Heart left ventricle (tissue), 16 donors: ENCODE measurements around the gene RRAGC. TPM values are rescaled to one million over a fixed set of nuclear protein-coding genes. Genes with fewer than 3 reads are reported as not detected.
A peak's percentile ranks its signal among the peaks of the same experiment; 100 is the strongest.

Experiments used
- ATAC-seq, 4 donors: fragments of 200-7000 bp; cut with Tn5 transposase; one replicate each; pipeline ENCODE4 v1.9.1; 2020 to 2022; ENCODE audit warnings: moderate library complexity in 4 of 4, mild to moderate bottlenecking in 3 of 4, moderate number of reproducible peaks in 1 of 4
- DNase-seq, 5 donors: peaks; one replicate each; pipeline ENCODE4 v3.0.0-alpha.2; 2020
- H3K27ac ChIP-seq, 12 donors: fragments of 200-600 bp; sonication (generic) in 4 of 12; one replicate each; pipeline versions ENCODE4 v1.5.0 to v1.8.0; 2016 to 2022; ENCODE audit warnings: mild to moderate bottlenecking in 2 of 12
- H3K27me3 ChIP-seq, 9 donors: fragments of 200-600 bp; sonication (generic) in 2 of 9; one replicate each; pipeline versions ENCODE4 v1.5.1 to v1.8.0; 2016 to 2022; ENCODE audit warnings: mild to moderate bottlenecking in 3 of 9
- H3K36me3 ChIP-seq, 9 donors: fragments of 200-600 bp; sonication (generic) in 2 of 9; one replicate each; pipeline versions ENCODE4 v1.5.0 to v1.8.0; 2018 to 2022; ENCODE audit warnings: mild to moderate bottlenecking in 2 of 9
- H3K4me1 ChIP-seq, 12 donors: fragments of 200-600 bp; sonication (generic) in 4 of 12; one replicate each; pipeline versions ENCODE4 v1.5.0 to v1.8.0; 2016 to 2022; ENCODE audit warnings: mild to moderate bottlenecking in 3 of 12
- H3K4me3 ChIP-seq, 12 donors: fragments of 200-600 bp; sonication (generic) in 4 of 12; one replicate each; pipeline versions ENCODE4 v1.5.0 to v1.8.0; 2017 to 2022; ENCODE audit warnings: mild to moderate bottlenecking in 9 of 12, moderate library complexity in 4 of 12
- H3K9me3 ChIP-seq, 12 donors: fragments of 200-600 bp; sonication (generic) in 4 of 12; one replicate each; pipeline versions ENCODE4 v1.5.0 to v1.8.0; 2016 to 2022; ENCODE audit warnings: mild to moderate bottlenecking in 1 of 12
- POLR2A ChIP-seq, 2 donors: fragments of 450-650 bp; IDR thresholded peaks; one replicate each; pipeline ENCODE4 v1.6.1; 2017; ENCODE audit warnings: antibody characterized with exemption in 2 of 2, mild to moderate bottlenecking in 2 of 2, moderate library complexity in 2 of 2
- WGBS, 4 donors: extraction: QIAGEN DNeasy Blood & Tissue Kit in 2 of 4; methylation state at CpG; one replicate each; pipeline versions ENCODE4 v1.1.5 to v1.1.7; 2013 to 2018; 5-methylcytosine and 5-hydroxymethylcytosine counted together
- intact Hi-C, 10 donors: fragments of 100-400 bp; cut with DNase I; formaldehyde crosslinking; loops; one replicate each; pipeline versions ENCODE4 v1.11.1 to v1.14.2; 2022
- long read RNA-seq, 3 donors: library from polyadenylated mRNA; unstranded; transcript quantifications; one replicate each; pipeline ENCODE4 v2.0.0, GENCODE V29; 2020 to 2021
- polyA plus RNA-seq, 2 donors: library from polyadenylated mRNA; stranded (reverse); fragments of 200-250 nt; gene quantifications; one replicate each; pipeline ENCODE4 v1.2.3, GENCODE V29; 2013
- total RNA-seq, 9 donors: library from RNA; depleted of rRNA in 2 of 9; stranded (reverse); fragments of >200 nt in 2 of 9; fragmentation: NEBNext Ultra II Directional in 3 of 9; extraction: Animal tissue kit (Norgen Biotek cat#: 25700) in 3 of 9; gene quantifications; one replicate each; pipeline versions ENCODE4 v1.1.0 to v1.2.4, GENCODE V29; 2016 to 2023
- TF ChIP-seq, protein P1 (sequence below), 12 donors: fragments of 200-600 bp; sonication (generic) in 4 of 12; IDR thresholded peaks; one replicate each; pipeline versions ENCODE4 v1.5.0 to v1.8.0; 2018 to 2022; ENCODE audit warnings: antibody characterized with exemption in 12 of 12, mild to moderate bottlenecking in 5 of 12
- donor health status: ischemic (EF 13 %, LVEDD 7.1; RV severe dilation, severe dysfunction).
- donor health status: healthy with polysubstance abuse.
- donor health status: DM: no; HTN: yes; CAD: no.
- donor health status: DM: no; HTN: no; CAD: no.
- donor health status: ischemic (EF 25% LVEDD 6.9; RV normal size, moderate dysfunction).
- donor health status: ischemic (EF 25% LVEDD 5.7; RV mildly dilated, moderate dysfunction).
- donor health status: healthy.
- donor health status: DM: yes; HTN: yes; CAD: no.
- donor health status: ischemic (EF 35%, LVEDD 5.7; RV mildly dilated, moderate dysfunction).
- donor health status: nonischemic (EF 11% LVEDD 7.7; RV severe dilation, severe dysfunction).
- donor health status: DM: yes; HTN: yes; CAD: no.
- donor health status: PGD.
- donor health status: ischemic (EF 29% LVEDD 5.4; RV normal size, mild dysfunction).
- donor health status: nonischemic (EF 23%, LVEDD 6.1; RV moderate dilation, normal function).

The RRAGC gene, protein sequence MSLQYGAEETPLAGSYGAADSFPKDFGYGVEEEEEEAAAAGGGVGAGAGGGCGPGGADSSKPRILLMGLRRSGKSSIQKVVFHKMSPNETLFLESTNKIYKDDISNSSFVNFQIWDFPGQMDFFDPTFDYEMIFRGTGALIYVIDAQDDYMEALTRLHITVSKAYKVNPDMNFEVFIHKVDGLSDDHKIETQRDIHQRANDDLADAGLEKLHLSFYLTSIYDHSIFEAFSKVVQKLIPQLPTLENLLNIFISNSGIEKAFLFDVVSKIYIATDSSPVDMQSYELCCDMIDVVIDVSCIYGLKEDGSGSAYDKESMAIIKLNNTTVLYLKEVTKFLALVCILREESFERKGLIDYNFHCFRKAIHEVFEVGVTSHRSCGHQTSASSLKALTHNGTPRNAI
- total RNA-seq (10 to 100 TPM; 14.4 to 32.8 (median 22.3) TPM), polyA plus RNA-seq (10 to 100 TPM in 1 of 2 donors, 1 to 10 TPM in 1; 8.6 to 30.4 TPM)
- long read RNA-seq, donor 1, transcript RRAGC-201 (7 exons, 2,732 nt): major isoform, 28 of 29 reads
- long read RNA-seq, donor 1, partial matches to known transcripts: 1 of 29 reads
- long read RNA-seq, donor 1, other reads (novel, unspliced or antisense): 0 of 29 reads
- long read RNA-seq, donor 2: 0 reads
- long read RNA-seq, donor 3, transcript RRAGC-201 (7 exons, 2,732 nt): major isoform, 29 of 31 reads
- long read RNA-seq, donor 3, partial matches to known transcripts: 2 of 31 reads
- long read RNA-seq, donor 3, other reads (novel, unspliced or antisense): 0 of 31 reads

DNA sequence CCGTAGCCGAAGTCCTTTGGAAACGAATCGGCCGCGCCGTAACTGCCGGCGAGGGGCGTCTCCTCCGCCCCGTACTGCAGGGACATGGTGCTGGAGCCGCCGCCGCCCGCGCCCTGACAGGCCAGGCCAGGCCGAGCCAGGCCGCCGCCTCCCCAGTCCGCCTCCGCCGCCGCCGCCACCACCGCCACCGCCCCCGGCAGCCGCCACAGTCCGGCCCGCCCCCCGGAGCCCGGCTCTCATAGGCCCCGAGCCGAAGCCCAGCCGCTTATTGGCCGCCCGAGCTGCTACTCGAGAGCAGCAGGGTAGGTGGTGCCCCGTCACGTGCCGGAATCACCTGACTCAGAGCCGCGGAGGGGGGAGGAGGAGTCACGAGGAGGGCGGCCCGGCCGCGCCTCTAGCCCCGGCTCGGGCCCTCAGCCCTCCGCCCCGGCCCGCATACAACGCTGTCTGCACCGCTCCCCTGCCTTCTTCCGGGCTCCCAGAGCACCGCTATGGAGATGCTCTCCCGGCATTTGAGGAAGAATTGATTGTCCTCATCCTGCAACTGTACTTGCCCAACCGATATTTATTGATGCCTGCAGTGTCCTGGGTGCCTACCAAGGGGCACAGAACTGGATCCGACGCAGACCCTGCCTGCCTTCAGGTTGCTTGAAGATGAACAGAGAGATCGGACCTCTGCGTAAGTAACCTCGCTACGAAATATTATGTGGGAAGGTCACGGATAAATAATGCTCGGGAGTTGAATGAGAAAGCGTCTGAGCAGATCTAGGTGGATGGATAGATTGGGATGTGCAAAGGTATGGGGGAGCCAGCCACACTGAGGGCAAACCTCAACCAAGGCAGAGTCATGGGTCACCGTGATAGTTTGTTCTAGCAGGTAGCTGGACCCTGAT lies at the start of gene RRAGC:
Gene RRAGC, minus strand, starts transcription at position 212 of the 893 bp plus-strand sequence. Its CDS starts 126 bp downstream, at position 86.
- H3K27me3 ChIP-seq: no peaks in the 10 kb centered on the region
- DNase-seq (peak; percentile 100), ATAC-seq (peak; percentile 96 to 99 (median 98))
- no peaks in the 10 kb centered on the region for H3K9me3 ChIP-seq
- peaks cover 2 to 75% (median 48%) of the 10 kb centered on the region in 12 donors for H3K4me1 ChIP-seq
- peak in 1 of 2 donors; percentile 63 for TF ChIP-seq POLR2A (IDR thresholded peaks at IDR 0.05)
- TF ChIP-seq, protein P1, sequence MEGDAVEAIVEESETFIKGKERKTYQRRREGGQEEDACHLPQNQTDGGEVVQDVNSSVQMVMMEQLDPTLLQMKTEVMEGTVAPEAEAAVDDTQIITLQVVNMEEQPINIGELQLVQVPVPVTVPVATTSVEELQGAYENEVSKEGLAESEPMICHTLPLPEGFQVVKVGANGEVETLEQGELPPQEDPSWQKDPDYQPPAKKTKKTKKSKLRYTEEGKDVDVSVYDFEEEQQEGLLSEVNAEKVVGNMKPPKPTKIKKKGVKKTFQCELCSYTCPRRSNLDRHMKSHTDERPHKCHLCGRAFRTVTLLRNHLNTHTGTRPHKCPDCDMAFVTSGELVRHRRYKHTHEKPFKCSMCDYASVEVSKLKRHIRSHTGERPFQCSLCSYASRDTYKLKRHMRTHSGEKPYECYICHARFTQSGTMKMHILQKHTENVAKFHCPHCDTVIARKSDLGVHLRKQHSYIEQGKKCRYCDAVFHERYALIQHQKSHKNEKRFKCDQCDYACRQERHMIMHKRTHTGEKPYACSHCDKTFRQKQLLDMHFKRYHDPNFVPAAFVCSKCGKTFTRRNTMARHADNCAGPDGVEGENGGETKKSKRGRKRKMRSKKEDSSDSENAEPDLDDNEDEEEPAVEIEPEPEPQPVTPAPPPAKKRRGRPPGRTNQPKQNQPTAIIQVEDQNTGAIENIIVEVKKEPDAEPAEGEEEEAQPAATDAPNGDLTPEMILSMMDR (IDR thresholded peaks at IDR 0.05): no peak
- 0 to 1% (median 1%) methylated on average over 13 to 70 of the region's 70 CpGs for WGBS, 4 donors
- intact Hi-C loops: loop anchor here in 8 of 10 donors (2.0 to 10.0 kb wide), 8 partner anchors 132 to 232 kb away; partner anchors contain the start of genes AKIRIN1 (in 3 of the 8) and NDUFS5 (in 1 of the 8)
- peaks cover 0 to 33% (median 21%) of the 10 kb centered on the region in 9 donors for H3K36me3 ChIP-seq
- peak within 1 kb of the TSS; percentile 81 to 99 (median 92) for H3K4me3 ChIP-seq
- H3K27ac ChIP-seq: peak within 1 kb of the TSS; percentile 56 to 96 (median 88)

DNA sequence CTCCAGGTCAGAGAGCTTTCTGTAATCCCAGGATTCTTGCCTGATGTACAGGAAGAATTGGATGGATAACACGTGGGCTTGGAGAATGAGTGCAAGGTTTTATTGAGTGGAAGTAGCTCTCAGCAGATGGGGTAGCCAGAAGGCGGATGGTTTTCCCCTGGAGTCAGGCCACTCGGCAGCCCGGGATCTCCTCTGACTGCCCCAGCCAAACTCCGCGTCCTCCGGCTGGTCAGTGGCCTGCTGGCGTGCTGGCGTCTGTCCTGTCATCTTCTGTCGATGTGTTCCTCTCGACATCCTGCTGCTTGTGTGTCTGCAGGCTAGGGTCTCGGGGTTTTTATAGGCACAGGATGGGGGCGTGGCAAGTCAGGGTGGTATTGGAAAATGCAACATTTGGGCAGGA lies 49.2 kb upstream of the RRAGC start:
- TF ChIP-seq POLR2A (IDR thresholded peaks at IDR 0.05): no peak
- TF ChIP-seq, protein P1 (IDR thresholded peaks at IDR 0.05): no peak
- ATAC-seq: no peak

DNA sequence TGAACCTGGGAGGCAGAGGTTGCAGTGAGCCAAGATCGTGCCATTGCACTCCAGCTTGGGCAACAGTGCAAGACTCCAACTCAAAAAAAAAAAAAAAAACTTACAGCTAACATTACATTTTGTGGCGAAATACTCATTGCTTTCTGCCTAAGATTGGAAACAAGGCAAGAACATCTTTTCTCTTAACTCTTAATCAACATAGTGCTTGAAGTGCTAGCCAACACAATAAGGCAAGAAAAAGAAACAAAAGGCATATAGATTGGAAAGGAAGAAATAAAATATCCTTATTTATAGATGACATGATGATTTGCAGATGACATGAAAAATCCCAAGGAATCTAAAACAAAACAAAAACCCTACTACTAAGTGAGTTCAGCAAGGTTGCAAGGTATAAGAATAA lies 46.4 kb upstream of the RRAGC start:
- Histone ChIP-seq H3K27me3 (no peaks in the 10 kb centered on the region), H3K27ac (no peak overlapping the region), H3K4me3 (no peak overlapping the region), H3K36me3 (no peaks in the 10 kb centered on the region), H3K4me1 (no peaks in the 10 kb centered on the region), H3K9me3 (peaks cover 0 to 18% (median 5%) of the 10 kb centered on the region in 12 donors)
- ATAC-seq (no peak), DNase-seq (no peak)
- WGBS, 4 donors: 76 to 98% (median 95%) methylated on average over 2 of the region's 2 CpGs
- intact Hi-C loops: no loop called here
- TF ChIP-seq, protein P1 (IDR thresholded peaks at IDR 0.05): no peak
- no peak for TF ChIP-seq POLR2A (IDR thresholded peaks at IDR 0.05)

More for the DNA sequence above, 49.2 kb upstream of the RRAGC start:
- Histone ChIP-seq H3K4me1 (no peaks in the 10 kb centered on the region), H3K36me3 (peaks cover 0 to 5% (median 0%) of the 10 kb centered on the region in 9 donors), H3K4me3 (no peak overlapping the region), H3K9me3 (peaks cover 0 to 18% (median 5%) of the 10 kb centered on the region in 12 donors), H3K27me3 (no peaks in the 10 kb centered on the region), H3K27ac (no peak overlapping the region)
- 75 to 86% (median 83%) methylated on average over 6 to 13 of the region's 13 CpGs for WGBS, 4 donors
- intact Hi-C loops: no loop called here
- DNase-seq: no peak
